Duodenal mucosa (tissue), 2 donors: ENCODE results near the gene ERVK3-1.

ENCODE experiments used
- H3K27ac ChIP-seq: one replicate; pipeline ENCODE4 v1.7.0; 2013; ENCODE audit warnings: low read depth, low read length
- H3K27me3 ChIP-seq, 2 donors: one replicate each; pipeline ENCODE4 v1.7.0; 2013; ENCODE audit warnings: low read length in 2 of 2, control low read depth in 1 of 2; ENCODE audit not compliant: insufficient read depth in 2 of 2, control insufficient read depth in 1 of 2
- H3K36me3 ChIP-seq, 2 donors: one replicate each; pipeline ENCODE4 v1.7.0; 2013; ENCODE audit warnings: low read length in 2 of 2, control low read depth in 1 of 2; ENCODE audit not compliant: insufficient read depth in 2 of 2, control insufficient read depth in 1 of 2
- H3K4me1 ChIP-seq, 2 donors: one replicate each; pipeline ENCODE4 v1.7.0; 2013; ENCODE audit warnings: low read length in 2 of 2, control low read depth in 1 of 2; ENCODE audit not compliant: insufficient read depth in 2 of 2, control insufficient read depth in 1 of 2
- H3K4me3 ChIP-seq, 2 donors: one replicate each; pipeline ENCODE4 v1.7.0; 2013; ENCODE audit warnings: low read length in 2 of 2, low read depth in 1 of 2
- H3K9ac ChIP-seq, 2 donors: one replicate each; pipeline ENCODE4 v1.7.0; 2013; ENCODE audit warnings: low read length in 2 of 2, low read depth in 1 of 2
- H3K9me3 ChIP-seq, 2 donors: one replicate each; pipeline ENCODE4 v1.7.0; 2013; ENCODE audit warnings: low read length in 2 of 2, control low read depth in 1 of 2; ENCODE audit not compliant: control insufficient read depth in 1 of 2

Gene ERVK3-1

GRCh38 chr19:58319241-58319640 lies 14.1 kb downstream of the ERVK3-1 start:
- no peaks in the 10 kb centered on the region for H3K4me1 ChIP-seq
- no peak overlapping the region for H3K27ac ChIP-seq
- peaks cover 4 to 39% of the 10 kb centered on the region in 2 donors for H3K36me3 ChIP-seq
- H3K9me3 ChIP-seq, result no peaks in the 10 kb centered on the region
- H3K9ac ChIP-seq, result no peak overlapping the region
- no peak overlapping the region for H3K4me3 ChIP-seq
- no peaks in the 10 kb centered on the region for H3K27me3 ChIP-seq

DNA sequence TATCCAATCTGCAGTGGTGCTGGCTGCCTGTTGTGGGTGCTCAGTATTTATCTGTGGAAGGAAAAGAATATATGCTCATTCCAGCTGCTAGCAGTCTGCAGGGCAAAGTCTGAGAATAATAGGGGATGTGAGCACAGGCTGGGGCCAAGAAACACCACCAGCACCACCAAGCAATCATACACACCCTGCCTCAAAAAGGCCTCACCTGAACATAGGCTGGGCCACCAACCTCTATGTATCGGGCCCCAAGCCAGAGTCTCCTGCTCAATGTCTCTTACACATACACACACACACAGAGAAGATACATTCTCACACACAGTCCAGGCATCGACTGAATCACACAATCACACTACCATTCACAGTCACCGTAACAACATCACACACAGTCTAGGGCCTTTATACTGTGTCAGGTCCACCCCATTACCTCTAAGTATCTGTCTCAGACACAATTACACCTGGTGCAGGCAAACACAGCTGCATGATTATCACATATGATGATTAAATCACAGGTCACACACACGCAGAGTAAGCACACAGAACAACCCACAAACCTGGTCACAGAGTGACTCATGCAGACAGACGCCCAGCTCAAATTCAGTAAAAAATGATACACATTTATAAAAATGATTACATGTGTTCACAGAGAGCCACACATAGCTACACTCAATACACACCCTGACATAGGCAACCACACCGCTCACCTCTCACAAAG lies 20.3 kb downstream of the ERVK3-1 start:
- Histone ChIP-seq H3K4me3 (peak overlapping the region; percentile 93 to 99), H3K36me3 (peaks cover 0 to 12% of the 10 kb centered on the region in 2 donors), H3K27ac (no peak overlapping the region), H3K9me3 (no peaks in the 10 kb centered on the region), H3K4me1 (peaks cover 19 to 23% of the 10 kb centered on the region in 2 donors), H3K9ac (peak overlapping the region; percentile 12 to 80), H3K27me3 (no peaks in the 10 kb centered on the region)

DNA sequence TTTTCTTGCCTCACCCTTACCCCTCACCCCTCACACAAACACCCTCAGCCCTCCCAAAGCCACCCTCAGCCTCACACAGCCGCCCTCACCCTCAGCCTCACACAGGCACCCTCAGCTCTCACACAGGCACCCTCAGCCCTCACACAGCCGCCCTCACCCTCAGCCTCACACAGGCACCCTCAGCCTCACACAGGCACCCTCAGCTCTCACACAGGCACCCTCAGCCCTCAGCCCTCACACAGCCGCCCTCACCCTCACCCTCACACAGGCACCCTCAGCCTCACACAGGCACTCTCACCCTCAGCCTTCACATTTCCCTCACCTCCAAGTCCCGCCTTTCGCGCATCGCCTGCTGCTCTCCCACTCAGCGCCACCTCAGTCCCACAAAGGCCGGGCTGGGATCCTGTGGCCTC lies 21.3 kb downstream of the ERVK3-1 start:
- peak overlapping the region; percentile 80 to 83 for H3K9ac ChIP-seq
- H3K27me3 ChIP-seq, result no peaks in the 10 kb centered on the region
- peaks cover 19 to 23% of the 10 kb centered on the region in 2 donors for H3K4me1 ChIP-seq
- H3K27ac ChIP-seq, result peak overlapping the region; percentile 79
- H3K9me3 ChIP-seq, result no peaks in the 10 kb centered on the region
- H3K36me3 ChIP-seq, result peaks cover 0 to 10% of the 10 kb centered on the region in 2 donors
- peak overlapping the region; percentile 93 to 99 for H3K4me3 ChIP-seq

DNA sequence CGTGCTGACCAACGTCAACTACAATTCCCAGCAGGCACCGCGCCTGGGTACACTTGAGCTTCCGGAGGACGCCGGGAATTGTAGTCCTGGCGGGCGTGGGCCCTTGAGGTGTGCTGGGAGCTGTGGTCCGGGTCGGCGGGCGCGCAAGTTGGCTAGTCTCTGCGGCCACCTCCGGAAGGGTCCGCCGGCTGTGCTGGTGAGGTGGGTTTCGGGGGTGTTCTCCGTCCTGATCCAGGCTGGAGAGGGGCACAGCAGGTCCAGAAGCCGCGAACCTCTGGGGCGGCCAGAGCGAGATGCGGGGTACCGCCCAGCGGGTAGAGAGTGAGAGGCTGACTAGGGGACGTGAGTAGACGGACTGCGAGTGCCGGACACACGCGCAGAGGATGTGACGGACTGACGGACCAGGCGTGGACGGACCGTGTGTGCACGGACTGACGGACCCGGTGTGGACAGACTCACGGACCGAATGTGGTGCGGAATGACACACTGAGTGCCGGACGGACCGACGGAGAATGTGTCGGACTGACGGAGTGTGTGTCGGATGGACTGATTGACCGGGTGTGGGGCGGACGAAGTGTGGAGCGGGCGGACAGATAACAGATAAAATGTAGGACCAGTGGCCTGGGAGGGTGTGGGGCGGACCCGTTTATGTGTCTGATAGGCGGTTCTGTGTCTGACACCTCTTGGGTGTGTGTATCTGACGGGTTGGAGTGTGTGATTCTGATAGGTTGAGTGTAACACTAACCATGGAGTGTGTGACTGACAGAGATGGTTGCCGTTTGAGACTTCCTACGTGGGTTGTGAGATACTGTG lies 21.9 kb downstream of the ERVK3-1 start, which contains the start of gene ZSCAN22:
ZSCAN22 (plus strand) TSS at position 81 of the 813 bp plus-strand sequence. CDS start 7,809 bp downstream, outside the sequence.
- Histone ChIP-seq H3K9me3 (no peaks in the 10 kb centered on the region), H3K36me3 (peaks cover 0 to 6% of the 10 kb centered on the region in 2 donors), H3K4me1 (peaks cover 19 to 23% of the 10 kb centered on the region in 2 donors), H3K27me3 (no peaks in the 10 kb centered on the region), H3K27ac (peak within 1 kb of the TSS; percentile 79), H3K4me3 (peak within 1 kb of the TSS; percentile 93 to 99), H3K9ac (peak within 1 kb of the TSS; percentile 80 to 83)

DNA sequence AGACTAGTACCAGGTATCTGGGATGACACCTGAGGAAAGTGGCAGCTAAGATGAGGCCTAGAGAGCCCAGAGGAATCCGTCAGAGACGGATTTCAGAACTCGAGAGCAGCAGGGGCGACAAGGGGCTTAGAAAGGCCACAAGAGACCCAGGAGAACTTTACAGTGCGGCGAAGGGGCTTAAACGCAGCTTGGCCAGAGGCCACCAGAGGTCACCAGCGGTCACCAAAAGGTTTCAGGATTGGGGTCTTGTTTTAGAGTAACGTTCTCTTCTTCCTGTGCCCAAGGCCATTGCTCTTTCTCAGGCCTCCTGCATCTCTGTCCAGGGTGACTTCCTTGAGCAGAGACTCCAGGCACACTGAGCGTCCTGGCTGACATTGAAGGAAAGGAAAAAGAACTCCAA lies 23.8 kb downstream of the ERVK3-1 start:
- Histone ChIP-seq H3K36me3 (no peaks in the 10 kb centered on the region), H3K4me3 (no peak overlapping the region), H3K4me1 (peaks cover 19 to 23% of the 10 kb centered on the region in 2 donors), H3K9ac (no peak overlapping the region), H3K9me3 (no peaks in the 10 kb centered on the region), H3K27ac (no peak overlapping the region), H3K27me3 (no peaks in the 10 kb centered on the region)

DNA sequence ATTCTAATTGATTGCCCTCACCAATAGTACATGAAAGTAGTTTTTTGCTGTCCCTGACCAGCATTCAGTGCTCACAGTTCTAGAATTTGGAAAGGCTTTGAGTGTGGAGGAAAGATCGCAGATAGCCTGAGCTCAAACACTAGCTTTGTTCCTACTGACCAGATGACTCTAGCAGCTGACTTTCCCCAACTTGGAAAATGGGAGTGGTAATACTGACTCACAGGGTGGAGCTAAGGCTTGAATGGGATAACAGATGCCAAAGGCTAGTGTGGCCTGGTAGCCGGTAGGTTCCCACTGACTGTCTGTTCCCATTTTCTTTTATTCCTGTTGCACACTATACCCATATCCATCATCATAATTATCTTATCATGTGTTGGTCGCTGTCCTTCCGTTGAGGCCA lies 25.3 kb downstream of the ERVK3-1 start:
- no peak overlapping the region for H3K27ac ChIP-seq
- H3K36me3 ChIP-seq, result peaks cover 0 to 10% of the 10 kb centered on the region in 2 donors
- H3K27me3 ChIP-seq, result no peaks in the 10 kb centered on the region
- no peak overlapping the region for H3K4me3 ChIP-seq
- H3K4me1 ChIP-seq, result peaks cover 14 to 17% of the 10 kb centered on the region in 2 donors
- no peaks in the 10 kb centered on the region for H3K9me3 ChIP-seq
- no peak overlapping the region for H3K9ac ChIP-seq

DNA sequence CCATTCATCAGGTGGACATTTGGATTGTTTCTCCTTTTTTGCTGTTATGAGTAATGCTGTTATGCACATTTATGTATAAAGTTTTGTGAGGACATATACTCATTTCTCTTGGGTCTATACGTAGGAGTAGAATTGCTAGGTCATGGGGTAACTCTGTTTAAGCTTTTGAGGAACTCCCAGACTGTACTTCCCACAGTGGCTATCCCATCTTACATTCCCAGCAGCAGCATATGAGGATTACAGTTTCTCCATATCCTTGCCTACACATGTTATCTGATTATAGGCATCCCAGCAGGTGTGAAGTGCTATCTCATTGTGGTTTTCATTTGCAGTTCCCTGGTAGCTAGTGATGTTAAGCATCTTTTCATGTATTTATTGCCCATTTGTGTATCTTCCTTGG lies 27.5 kb downstream of the ERVK3-1 start:
- H3K9me3 ChIP-seq, result no peaks in the 10 kb centered on the region
- no peak overlapping the region for H3K9ac ChIP-seq
- peaks cover 8 to 15% of the 10 kb centered on the region in 2 donors for H3K36me3 ChIP-seq
- peaks cover 6 to 9% of the 10 kb centered on the region in 2 donors for H3K4me1 ChIP-seq
- no peak overlapping the region for H3K4me3 ChIP-seq
- no peaks in the 10 kb centered on the region for H3K27me3 ChIP-seq
- no peak overlapping the region for H3K27ac ChIP-seq

- H3K27me3 ChIP-seq, result no peaks in the 10 kb centered on the region
- no peaks in the 10 kb centered on the region for H3K4me1 ChIP-seq
- H3K9me3 ChIP-seq, result peaks cover 0 to 6% of the 10 kb centered on the region in 2 donors
- no peak overlapping the region for H3K9ac ChIP-seq
- peaks cover 8 to 36% of the 10 kb centered on the region in 2 donors for H3K36me3 ChIP-seq
- no peak overlapping the region for H3K27ac ChIP-seq
- H3K4me3 ChIP-seq, result no peak overlapping the region
Observed at GRCh38 chr19:58334691-58335249, 29.6 kb downstream of the ERVK3-1 start.

DNA sequence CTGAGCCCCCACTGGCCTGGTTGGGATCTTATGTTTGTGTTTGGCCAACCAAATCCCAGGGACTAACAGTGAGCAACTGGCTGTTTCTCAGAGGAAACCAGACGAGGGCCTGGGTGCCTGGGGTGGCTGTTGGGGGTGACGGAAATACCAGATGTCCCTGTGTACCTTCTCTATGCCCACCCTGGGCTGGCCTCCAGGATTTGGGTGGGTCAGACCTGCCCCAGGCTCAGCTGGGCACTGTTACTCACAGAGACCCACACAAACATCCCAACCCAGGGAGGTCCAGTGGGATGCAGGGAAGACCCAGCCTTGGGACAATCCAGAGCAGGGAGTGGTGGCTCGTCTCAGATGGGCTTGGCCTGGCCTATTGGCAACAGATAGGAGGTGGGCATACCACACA lies 30.5 kb downstream of the ERVK3-1 start:
- no peak overlapping the region for H3K27ac ChIP-seq
- H3K9me3 ChIP-seq, result peaks cover 0 to 6% of the 10 kb centered on the region in 2 donors
- H3K36me3 ChIP-seq, result peaks cover 8 to 37% of the 10 kb centered on the region in 2 donors
- H3K9ac ChIP-seq, result no peak overlapping the region
- H3K4me1 ChIP-seq, result no peaks in the 10 kb centered on the region
- no peaks in the 10 kb centered on the region for H3K27me3 ChIP-seq
- H3K4me3 ChIP-seq, result no peak overlapping the region

DNA sequence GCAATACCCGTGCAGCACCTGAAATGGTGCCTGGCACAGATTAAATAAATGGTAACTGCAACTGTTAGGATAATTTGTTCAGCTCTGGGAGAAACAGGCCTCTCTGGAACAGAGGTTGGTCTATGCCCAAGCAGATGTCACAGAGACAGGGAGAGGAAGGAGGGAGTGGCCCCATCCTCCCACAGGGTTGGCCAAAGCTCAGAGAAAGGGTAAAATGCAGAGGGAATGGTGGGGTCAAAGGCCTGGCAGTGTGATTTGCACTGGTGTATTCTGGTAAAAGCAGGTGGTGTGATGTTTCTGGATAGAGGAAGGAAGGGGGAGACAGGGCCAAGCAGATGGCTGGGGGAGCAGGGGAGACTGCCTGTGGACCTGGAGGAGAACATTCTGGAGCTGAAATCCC lies 31.0 kb downstream of the ERVK3-1 start:
- Histone ChIP-seq H3K4me1 (no peaks in the 10 kb centered on the region), H3K36me3 (peaks cover 8 to 43% of the 10 kb centered on the region in 2 donors), H3K4me3 (no peak overlapping the region), H3K9me3 (peaks cover 0 to 6% of the 10 kb centered on the region in 2 donors), H3K27me3 (no peaks in the 10 kb centered on the region), H3K9ac (no peak overlapping the region), H3K27ac (no peak overlapping the region)
